Breast epithelium (tissue), 3 donors: ENCODE data around the gene TMOD4.

Experiments
- POLR2A ChIP-seq: fragments of 450-650 bp; IDR thresholded peaks from one replicate; pipeline ENCODE4 v1.6.1; 2016; ENCODE audit warnings: antibody characterized with exemption, mild to moderate bottlenecking, moderate library complexity
- POLR2AphosphoS5 ChIP-seq, 3 donors: sonication (generic); formaldehyde crosslinking; IDR thresholded peaks; one replicate each; pipeline ENCODE4 v1.6.1; 2017; ENCODE audit warnings: antibody characterized with exemption in 3 of 3
- TF ChIP-seq, protein P1 (sequence below), 3 donors: fragments of 450-650 bp; IDR thresholded peaks; one replicate each; pipeline ENCODE4 v1.5.1; 2016 to 2017; ENCODE audit warnings: antibody characterized with exemption in 3 of 3, mild to moderate bottlenecking in 3 of 3, moderate library complexity in 3 of 3

DNA sequence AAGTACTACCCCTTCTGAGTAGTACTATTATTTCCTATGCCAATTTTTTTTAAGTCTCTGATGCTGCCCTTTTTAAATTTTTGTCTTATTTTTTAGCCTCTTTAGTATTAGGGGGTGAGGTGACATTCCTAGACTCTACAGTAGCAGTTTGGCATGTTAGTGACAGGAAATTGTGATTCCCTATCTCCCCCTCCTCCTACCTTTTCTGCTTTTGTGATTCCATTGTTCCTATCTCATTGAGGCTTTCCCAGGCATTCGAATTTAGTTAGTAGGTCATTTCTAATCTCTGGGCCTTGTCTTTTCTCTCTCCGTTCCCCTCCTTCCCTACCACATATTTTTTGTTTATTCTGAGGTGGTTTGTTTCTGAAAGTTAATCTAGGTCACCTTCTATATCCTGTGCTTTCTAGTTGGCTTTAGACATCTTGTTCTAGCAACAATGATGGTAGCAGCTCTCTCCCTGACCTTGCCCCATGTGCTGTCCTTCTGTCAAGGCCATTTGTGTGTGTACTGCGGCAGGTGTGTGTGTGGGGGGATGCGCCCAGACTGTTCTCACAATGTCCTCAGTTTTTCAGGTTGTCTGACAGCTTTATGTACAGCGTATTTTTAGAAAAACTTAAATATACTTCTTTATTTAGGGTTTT, 50.9 kb downstream of the TMOD4 start:
- TF ChIP-seq POLR2A: no peak
- TF ChIP-seq POLR2AphosphoS5 (IDR thresholded peaks at IDR 0.05): no peak
- TF ChIP-seq, protein P1, sequence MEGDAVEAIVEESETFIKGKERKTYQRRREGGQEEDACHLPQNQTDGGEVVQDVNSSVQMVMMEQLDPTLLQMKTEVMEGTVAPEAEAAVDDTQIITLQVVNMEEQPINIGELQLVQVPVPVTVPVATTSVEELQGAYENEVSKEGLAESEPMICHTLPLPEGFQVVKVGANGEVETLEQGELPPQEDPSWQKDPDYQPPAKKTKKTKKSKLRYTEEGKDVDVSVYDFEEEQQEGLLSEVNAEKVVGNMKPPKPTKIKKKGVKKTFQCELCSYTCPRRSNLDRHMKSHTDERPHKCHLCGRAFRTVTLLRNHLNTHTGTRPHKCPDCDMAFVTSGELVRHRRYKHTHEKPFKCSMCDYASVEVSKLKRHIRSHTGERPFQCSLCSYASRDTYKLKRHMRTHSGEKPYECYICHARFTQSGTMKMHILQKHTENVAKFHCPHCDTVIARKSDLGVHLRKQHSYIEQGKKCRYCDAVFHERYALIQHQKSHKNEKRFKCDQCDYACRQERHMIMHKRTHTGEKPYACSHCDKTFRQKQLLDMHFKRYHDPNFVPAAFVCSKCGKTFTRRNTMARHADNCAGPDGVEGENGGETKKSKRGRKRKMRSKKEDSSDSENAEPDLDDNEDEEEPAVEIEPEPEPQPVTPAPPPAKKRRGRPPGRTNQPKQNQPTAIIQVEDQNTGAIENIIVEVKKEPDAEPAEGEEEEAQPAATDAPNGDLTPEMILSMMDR (IDR thresholded peaks at IDR 0.05): no peak
